GM21390 (cell line): Measurements from ENCODE around the gene BCAS3.

Experiments
- ATAC-seq: cut with Tn5 transposase; IDR thresholded peaks from one replicate; pipeline ENCODE4 v1.9.1; 2021; ENCODE audit not compliant: unreplicated experiment

BCAS3 gene

DNA sequence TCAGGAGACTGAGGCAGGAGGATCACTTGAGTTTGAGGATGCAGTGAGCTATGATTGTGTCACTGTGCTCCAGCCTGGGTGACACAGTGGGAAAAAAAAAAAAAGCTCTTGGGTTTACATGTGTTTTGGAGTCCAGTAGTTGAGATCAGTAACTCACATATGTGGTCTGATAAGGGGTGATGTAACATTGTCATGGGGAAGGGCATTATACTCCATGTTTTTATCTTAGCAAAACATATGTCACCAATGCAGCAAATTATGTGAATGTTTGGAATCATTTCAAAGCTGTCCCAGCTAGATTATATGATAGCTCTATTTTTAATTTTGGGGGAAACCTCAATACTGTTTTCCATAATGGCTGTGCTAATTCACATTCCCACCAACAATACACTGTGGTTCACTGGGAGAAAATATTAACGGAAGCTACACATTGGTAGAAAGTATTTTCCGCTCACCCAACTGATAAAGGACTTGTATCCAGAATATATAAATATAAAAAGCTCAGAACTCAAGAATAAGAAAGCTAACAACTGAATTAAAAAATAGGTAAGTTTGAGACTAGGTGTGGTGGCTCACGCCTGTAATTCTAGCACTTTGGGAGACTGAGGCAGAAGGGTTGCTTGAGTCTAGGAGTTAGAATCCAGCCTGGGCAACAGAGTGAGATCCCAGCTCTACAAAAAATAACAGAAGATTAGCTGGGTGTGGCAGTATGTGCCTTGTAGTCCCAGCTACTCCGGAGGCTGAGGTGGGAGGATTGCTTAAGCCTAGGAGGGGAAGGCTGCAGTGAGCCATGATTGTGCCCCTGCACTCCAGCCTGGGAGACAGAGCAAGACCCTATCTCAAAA, 497.9 kb downstream of the BCAS3 start:
- no peak for ATAC-seq

DNA sequence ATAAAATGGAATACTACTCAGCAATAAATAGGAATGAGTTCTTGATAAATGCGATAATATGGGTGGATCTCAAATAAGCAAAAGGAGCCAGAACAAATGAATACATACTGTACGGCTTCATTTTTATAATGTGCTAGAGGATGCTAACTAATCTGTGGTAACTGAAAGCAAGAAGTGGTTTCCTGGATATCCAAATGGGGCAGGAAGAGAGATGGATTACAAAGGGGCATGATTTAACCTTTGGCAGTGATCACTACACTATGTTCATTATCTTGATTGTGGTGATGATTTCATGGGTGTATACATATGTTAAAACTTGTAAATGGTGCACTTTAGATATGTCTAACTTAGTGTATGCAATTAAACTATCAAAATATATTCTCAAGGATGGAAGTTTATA, 499.7 kb downstream of the BCAS3 start:
- ATAC-seq: no peak

DNA sequence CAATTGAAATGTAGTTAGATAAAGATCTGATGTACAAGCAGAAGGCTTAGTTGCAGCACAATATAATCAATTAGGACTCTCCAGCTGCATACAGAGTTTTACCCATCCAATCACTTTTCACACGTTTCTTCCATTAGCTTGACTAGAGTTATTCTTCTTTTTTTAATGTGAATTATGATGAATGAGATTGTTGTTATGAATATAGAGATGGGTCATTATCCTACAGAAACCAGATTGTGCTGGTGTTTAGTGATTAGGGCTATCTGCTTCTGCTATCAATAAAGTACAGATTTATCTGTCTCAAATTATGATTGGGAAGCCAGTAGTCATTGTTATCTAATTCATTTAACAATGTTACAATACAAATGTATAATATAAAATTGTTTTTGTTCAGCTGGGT, 500.6 kb downstream of the BCAS3 start:
- ATAC-seq: no peak

- no peak for ATAC-seq
Measured at GRCh38 chr17:61179380-61179806, 501.7 kb downstream of the BCAS3 start.

DNA sequence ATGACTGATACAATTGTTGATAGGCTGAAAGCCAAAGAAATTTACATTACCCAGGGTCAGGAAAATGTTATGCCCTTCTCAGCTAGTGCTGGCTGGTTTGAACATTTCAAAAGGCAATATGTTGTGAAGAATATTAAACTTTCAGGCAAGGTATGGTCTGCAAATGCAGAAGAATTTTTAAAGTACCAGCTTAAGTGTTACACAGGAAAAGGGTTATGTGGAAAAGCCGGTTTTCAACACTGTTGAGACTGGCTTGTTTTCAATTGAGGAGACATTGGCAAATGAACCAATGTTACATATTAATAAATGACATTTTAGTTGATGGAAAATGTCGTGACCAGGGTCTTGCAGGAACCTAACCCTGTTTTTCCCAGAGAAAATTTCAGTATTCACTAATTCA, 506.1 kb downstream of the BCAS3 start:
- no peak for ATAC-seq

DNA sequence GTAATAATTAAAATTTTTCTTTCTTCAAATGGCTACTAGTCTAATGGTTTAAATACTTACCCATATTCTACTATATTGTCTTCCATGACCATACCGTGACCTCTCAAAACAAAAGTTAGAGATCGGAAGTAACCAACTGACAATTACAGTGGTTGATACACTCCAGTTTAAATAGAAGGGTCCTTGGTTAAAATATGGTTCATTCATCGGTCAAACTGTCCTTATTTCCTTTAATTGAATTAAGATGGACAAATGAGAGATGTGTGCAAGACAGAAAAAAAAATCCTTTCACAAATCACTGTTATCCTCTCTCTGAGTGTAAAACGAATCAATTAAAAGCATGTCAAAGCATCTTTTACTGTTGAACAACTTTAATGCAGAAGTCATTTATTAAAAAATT, 507.7 kb downstream of the BCAS3 start:
- no peak for ATAC-seq

GRCh38 chr17:61187038-61187437, 509.4 kb downstream of the BCAS3 start:
- ATAC-seq: no peak

GRCh38 chr17:61188081-61188480, 510.4 kb downstream of the BCAS3 start:
- ATAC-seq: no peak

- no peak for ATAC-seq
Measured at GRCh38 chr17:61189968-61190367, 512.3 kb downstream of the BCAS3 start.

GRCh38 chr17:61196302-61196704, 518.7 kb downstream of the BCAS3 start:
- ATAC-seq: no peak

DNA sequence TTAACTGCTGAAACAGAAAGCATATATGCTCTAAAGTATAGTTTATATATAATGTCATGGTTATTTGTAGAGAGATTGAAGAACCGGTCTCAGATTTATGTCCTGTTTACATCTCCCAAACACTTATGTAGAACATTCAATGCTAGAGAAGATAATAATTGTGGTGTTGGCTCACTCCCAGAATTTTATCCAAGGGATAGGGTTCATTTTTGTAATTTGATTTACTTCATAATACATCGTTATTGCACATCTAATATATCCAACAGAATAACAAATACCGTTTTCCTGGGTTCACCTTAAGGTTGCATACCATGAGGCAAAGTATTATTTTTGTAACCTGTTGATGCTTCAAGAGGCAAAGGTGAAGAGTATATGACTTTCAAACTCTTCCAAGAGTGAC, 519.1 kb downstream of the BCAS3 start:
- ATAC-seq: no peak

DNA sequence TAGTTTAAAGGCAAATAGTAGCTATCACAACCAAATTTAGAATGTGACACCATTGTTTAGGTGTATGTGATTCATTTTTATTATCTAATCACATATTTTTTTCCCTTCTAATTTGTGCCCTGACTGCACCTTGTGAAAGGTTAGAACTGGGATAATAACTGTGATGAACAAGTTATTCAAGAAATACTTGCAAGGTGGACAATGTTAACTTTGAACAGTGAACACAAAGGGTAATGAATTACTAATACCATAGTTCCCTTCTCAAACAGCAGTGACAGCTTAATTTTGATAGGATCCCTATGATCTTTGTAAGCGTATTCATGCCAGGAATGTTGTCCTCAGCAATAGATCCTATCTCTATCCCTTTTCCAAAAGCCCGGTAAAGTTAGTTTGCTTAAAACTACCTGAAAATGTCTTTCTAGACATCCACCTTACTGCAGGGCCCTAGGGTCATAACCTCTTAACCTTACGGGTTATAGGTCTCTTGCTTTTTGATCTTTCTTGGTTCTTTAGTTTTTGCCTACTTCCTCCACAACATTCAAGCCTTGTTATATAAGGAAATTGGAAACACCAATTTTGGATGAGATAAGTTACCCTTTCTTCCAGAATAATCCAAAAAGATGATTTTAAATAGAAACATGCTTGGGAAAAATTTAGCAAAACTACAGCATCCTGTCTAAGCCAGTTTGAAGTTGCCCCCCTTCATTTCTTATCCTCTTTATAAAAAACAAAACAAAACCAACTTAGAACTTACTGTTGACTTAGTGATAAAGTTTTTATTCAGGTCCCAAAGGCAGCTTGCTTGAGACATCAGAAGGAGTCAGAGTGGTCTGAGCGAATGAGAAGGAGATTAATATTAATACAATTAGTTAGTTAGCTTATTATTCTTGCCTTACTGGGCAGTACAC, 522.0 kb downstream of the BCAS3 start:
- no peak for ATAC-seq

DNA sequence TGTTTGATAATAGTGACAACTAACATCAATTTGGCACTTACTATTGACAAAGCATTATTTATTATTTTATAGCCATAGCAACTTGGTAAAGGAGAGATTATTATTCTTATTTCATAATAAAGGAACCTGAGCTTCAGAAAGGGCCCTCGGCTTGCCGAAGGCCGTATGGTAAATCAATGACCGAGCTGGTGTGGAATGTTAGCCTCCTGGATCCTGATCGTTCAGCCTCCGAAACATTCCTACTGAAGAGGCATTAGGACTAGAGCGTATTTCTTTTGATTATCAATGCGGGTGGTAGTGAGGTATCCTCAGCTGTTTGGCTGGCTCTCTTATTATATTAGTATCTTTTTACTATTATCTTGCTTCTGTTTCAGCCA, 522.7 kb downstream of the BCAS3 start:
- no peak for ATAC-seq

DNA sequence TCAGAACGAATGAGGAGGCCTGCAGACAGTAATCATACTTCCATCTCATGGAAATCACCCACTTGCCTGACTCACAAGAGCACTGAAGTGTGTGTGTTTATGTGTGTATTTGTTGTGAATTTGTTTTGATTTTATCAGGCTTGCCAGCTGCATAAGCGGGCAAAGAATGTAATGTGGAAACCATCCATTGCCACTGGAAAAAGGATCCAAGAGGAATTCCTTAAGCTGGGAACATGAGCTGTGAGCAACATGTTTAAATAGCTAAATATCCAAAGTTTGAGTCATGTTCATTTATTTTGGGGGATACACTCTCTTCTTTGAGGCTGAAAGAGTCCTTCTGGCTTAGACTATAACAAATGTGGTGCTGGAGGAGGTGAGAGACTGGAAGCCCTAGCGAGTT, 523.6 kb downstream of the BCAS3 start:
- no peak for ATAC-seq

DNA sequence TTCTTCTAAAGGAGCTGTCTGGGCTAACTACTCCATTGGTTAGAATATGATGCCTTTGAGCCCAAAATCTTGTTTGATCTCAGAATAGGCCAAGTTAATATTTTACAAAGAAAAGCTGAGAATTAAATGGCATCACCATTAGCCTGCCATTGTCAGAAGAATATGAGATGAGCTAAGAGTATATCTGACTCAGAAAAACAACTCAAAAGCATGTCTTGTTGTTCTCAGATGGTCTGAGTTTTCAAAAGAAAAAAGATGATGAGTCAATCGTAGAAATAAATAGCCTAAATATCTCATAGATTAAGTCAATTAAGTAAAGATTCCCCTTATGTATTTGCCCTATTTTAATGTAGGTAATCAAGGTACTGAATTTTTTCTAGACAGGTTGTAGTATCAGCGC, 524.9 kb downstream of the BCAS3 start:
- no peak for ATAC-seq

GRCh38 chr17:61203671-61204131, 526.0 kb downstream of the BCAS3 start:
- ATAC-seq: no peak

GRCh38 chr17:61204456-61204855, 526.8 kb downstream of the BCAS3 start:
- ATAC-seq: no peak

DNA sequence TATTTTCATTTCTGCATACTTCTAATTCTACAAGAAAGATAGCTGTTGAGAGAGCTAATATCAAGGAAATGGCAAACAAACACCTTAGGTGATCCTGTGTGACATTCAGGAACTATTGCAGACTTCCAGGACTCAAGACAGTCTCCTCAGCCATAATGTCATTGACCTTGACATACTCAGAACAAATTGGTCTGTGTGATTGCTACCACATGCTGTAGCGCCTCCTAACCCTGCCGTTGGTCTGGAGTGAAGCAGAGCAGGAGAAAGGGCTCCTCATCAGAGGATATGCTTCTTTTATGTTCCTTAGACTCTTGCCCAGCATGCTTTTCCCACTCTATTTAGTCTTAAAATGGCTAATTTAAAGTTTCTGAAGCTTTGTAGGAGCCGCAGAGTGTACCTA, 527.8 kb downstream of the BCAS3 start:
- ATAC-seq: no peak

- ATAC-seq: no peak
Measured at GRCh38 chr17:61205931-61206330, 528.3 kb downstream of the BCAS3 start.

- no peak for ATAC-seq
Measured at GRCh38 chr17:61206922-61207321, 529.3 kb downstream of the BCAS3 start.

DNA sequence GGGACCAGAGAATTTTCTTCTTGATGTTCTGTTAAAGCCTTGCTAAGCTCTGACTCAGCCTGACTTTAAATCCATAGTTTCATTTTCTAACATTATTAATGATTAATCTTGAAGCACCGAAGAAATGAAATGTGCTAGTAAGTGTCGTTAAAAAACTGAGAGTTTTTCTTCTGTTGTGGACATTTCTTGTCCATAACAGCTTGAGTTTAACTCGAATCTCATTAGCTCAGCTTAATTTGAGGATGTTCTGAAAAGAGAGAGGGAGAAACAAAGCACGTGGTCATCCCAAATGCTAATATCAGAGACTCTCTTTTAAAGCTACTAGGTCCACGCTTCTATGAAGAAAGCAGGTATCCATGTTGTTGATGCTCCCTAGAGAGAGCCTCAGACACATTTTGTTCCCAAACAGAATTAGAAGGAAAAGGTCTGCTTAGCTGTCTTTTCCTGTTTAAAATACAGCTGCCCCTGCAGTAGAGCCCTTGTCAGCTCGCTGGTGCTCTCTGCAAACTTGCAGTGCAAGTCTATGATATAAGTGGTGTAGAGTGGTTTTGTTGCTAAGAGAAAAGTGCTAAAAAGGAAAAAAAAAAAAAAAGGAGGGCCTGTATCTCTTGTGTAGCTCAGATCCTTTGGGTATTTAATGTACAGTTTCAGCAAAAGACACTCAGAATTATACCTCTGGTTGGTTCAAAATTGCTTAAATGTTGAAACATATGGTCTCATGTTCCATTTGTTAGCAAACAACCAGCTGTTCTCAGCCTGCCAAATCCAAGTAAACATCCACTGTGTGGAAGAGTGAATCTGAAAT, 530.9 kb downstream of the BCAS3 start:
- no peak for ATAC-seq
